HepG2 (cell line): ENCODE measurements around the gene GNG3. TPM values are rescaled to one million over a fixed set of nuclear protein-coding genes. Genes with fewer than 3 reads are reported as not detected.
"Not testable (repeated sequence)": the region's sequence is repeated elsewhere in the genome, so short reads cannot be mapped to it uniquely, and the experiment has no call there.

Experiments used
- ATAC-seq: fragments of 200-7000 bp; cut with Tn5 transposase; 3 replicates; pipeline ENCODE4 v1.9.1; 2020; ENCODE audit warnings: mild to moderate bottlenecking, moderate library complexity
- BruUV-seq: library from RNA; stranded (reverse); fragments of 400-500 nt; replicated peaks from 2 replicates; lab custom pipeline; 2021; lab: Mats Ljungman, UMichigan
- CTCF ChIA-PET: fragments of 300-600 bp; formaldehyde crosslinking; extraction: SDS; loops from one replicate; lab custom pipeline; 2021; ENCODE audit warnings: low total read pairs, inconsistent platforms, low intra/inter-chr PET ratio; lab: Yijun Ruan, JAX
- POLR2A ChIA-PET: fragments of 350-600 bp; sonication (Branson Sonifier 250); formaldehyde crosslinking; loops from one replicate; lab custom pipeline; 2020; ENCODE audit warnings: antibody characterized with exemption, inconsistent platforms; lab: Yijun Ruan, JAX
- DNase-seq: peaks from one replicate; pipeline ENCODE4 v3.0.0-alpha.2; 2015; ENCODE audit warnings: low spot score
- FAIRE-seq: peaks from 3 replicates; lab custom pipeline; 2011; peaks lifted over from hg19 to GRCh38; lab: Jason Lieb, UNC
- H2AFZ ChIP-seq: one replicate; pipeline ENCODE4 v1.6.1; 2011; ENCODE audit warnings: low read length, inconsistent platforms
- H3K27ac ChIP-seq: fragments of 300-600 bp; 3 replicates; pipeline ENCODE4 v1.8.0; 2011; ENCODE audit warnings: mixed run types, mild to moderate bottlenecking, mixed read lengths, low read length, inconsistent platforms; ENCODE audit not compliant: insufficient read depth; ENCODE audit errors: extremely low read length
- H3K27me3 ChIP-seq, 2 experiments: fragments of 200-600 bp in 1 of 2; 2 replicates in 1 of 2; 3 replicates in 1 of 2; pipeline versions ENCODE4 v1.6.0 to v1.8.0; 2011; ENCODE audit warnings: low read length in 2 of 2, mild to moderate bottlenecking in 2 of 2, moderate library complexity in 2 of 2, inconsistent platforms in 1 of 2; ENCODE audit not compliant: insufficient read depth in 2 of 2, control insufficient read depth in 1 of 2
- H3K36me3 ChIP-seq, 2 experiments: fragments of 200-600 bp in 1 of 2; replicated peaks in 1 of 2; 2 replicates in 1 of 2; 3 replicates in 1 of 2; pipeline versions ENCODE4 v1.5.1 to v1.8.0; 2011; ENCODE audit warnings: low read length in 2 of 2, inconsistent platforms in 1 of 2; ENCODE audit not compliant: insufficient read depth in 2 of 2, control insufficient read depth in 1 of 2
- H3K4me1 ChIP-seq: 2 replicates; pipeline ENCODE4 v1.5.1; 2012; ENCODE audit warnings: low read length, inconsistent platforms; ENCODE audit not compliant: insufficient read depth
- H3K4me2 ChIP-seq: 2 replicates; pipeline ENCODE4 v1.6.0; 2011; ENCODE audit warnings: low read depth, low read length, inconsistent platforms
- H3K4me3 ChIP-seq, 3 experiments: fragments of 200-600 bp in 1 of 3; sonication (generic), shearing (Covaris generic) in 1 of 3; replicated peaks in 1 of 3; 2 replicates each; pipeline ENCODE4 v1.5.1; 2011 to 2016; ENCODE audit warnings: low read length in 3 of 3, inconsistent platforms in 2 of 3, low read depth in 2 of 3, mild to moderate bottlenecking in 2 of 3, control low read depth in 1 of 3, mixed read lengths in 1 of 3; ENCODE audit not compliant: insufficient read depth in 1 of 3
- H3K79me2 ChIP-seq: one replicate; pipeline ENCODE4 v1.6.1; 2011; ENCODE audit warnings: low read length, inconsistent platforms; ENCODE audit not compliant: insufficient read depth
- H3K9ac ChIP-seq: 2 replicates; pipeline ENCODE4 v1.6.0; 2011; ENCODE audit warnings: mild to moderate bottlenecking, low read depth, low read length, inconsistent platforms; ENCODE audit not compliant: insufficient read depth
- H3K9me3 ChIP-seq: 2 replicates; pipeline ENCODE4 v1.5.1; 2012; ENCODE audit warnings: mild to moderate bottlenecking, low read length
- H4K20me1 ChIP-seq: 2 replicates; pipeline ENCODE4 v1.6.0; 2011; ENCODE audit warnings: inconsistent platforms, mild to moderate bottlenecking, low read length, moderate library complexity; ENCODE audit not compliant: insufficient read depth
- POLR2A ChIP-seq, 2 experiments: IDR thresholded peaks; 2 replicates each; pipeline ENCODE4 v1.6.1; 2011; ENCODE audit warnings: low read depth in 2 of 2, low read length in 2 of 2, mild to moderate bottlenecking in 1 of 2, moderate library complexity in 1 of 2; ENCODE audit not compliant: insufficient read depth in 1 of 2
- STAG1 ChIP-seq: sonication (generic); formaldehyde crosslinking; IDR thresholded peaks from 2 replicates; pipeline ENCODE4 v1.4.0; 2020; ENCODE audit warnings: missing genetic modification reagents
- ZFP36L1 ChIP-seq: sonication (generic); formaldehyde crosslinking; IDR thresholded peaks from 2 replicates; pipeline ENCODE4 v1.8.0; 2022; ENCODE audit warnings: mild to moderate bottlenecking, missing genetic modification reagents, moderate library complexity
- WGBS: methylation state at CpG from one replicate; pipeline ENCODE4 v1.1.6; 2017; ENCODE audit warnings: low lambda C conversion rate; 5-methylcytosine and 5-hydroxymethylcytosine counted together
- in situ Hi-C: cut with HindIII; loops from 2 replicates; pipeline ENCODE4 v1.10.0; 2017; ENCODE audit warnings: low pct_unique_long_range_greater_than_20kb; ENCODE audit not compliant: extremely low pct_ligation_motif_present
- intact Hi-C: fragments of 100-400 bp; cut with micrococcal nuclease; formaldehyde crosslinking; loops from one replicate; pipeline ENCODE4 v1.10.0; 2022; ENCODE audit not compliant: unreplicated experiment
- polyA plus RNA-seq, 8 experiments: library from polyadenylated mRNA; depleted of rRNA in 3 of 8; stranded (reverse) in 7 of 8; unstranded in 1 of 8; fragments of >200 nt; fragmentation: Illumina TruSeq in 4 of 8; extraction: Trizol in 4 of 8; gene quantifications; 2 replicates each; pipeline versions ENCODE4 v1.2.1 to v1.2.3, GENCODE V29; 2011 to 2016; ENCODE audit warnings: low read depth in 4 of 8, missing spikeins in 1 of 8, mixed read lengths in 1 of 8; ENCODE audit not compliant: insufficient read depth in 1 of 8
- total RNA-seq, 5 experiments: library from RNA; depleted of rRNA; stranded (reverse); fragments of >200 nt; fragmentation: Illumina TruSeq; extraction: Trizol; gene quantifications; 2 replicates each; pipeline ENCODE4 v1.2.3, GENCODE V29; 2016; ENCODE audit warnings: low read depth in 1 of 5

GNG3 gene
- total and polyA plus RNA-seq, 2 of the 13 experiments (the other 11 are each of a cell fraction or from before 2014, with no cell fraction given), result not detected

DNA sequence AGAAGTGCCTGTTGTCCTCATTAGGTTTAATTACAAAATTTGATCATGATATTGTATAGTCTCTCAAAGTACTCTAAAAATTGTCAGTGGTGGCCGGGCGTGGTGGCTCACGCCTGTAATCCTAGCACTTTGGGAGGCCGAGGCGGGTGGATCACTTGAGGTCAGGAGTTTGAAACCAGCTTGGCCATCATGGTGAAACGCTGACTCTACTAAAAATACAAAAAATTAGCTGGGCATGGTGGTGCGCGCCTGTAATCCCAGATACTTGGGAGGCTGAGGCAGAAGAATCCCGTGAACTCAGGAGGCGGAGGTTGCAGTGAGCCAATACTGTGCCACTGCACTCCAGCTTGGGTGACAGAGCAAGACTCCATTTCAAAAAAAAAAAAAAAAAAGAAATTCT is 32.1 kb upstream of the GNG3 start:
- H3K9ac ChIP-seq, in situ Hi-C loops, intact Hi-C loops, H3K4me3 ChIP-seq, H3K27me3 ChIP-seq, H3K27ac ChIP-seq, H3K9me3 ChIP-seq, ATAC-seq, H2AFZ ChIP-seq, H3K36me3 ChIP-seq, CTCF ChIA-PET, DNase-seq, BruUV-seq, FAIRE-seq, H4K20me1 ChIP-seq, H3K4me2 ChIP-seq: not testable (repeated sequence)
- Histone ChIP-seq H3K79me2 (peaks cover 29% of the 10 kb centered on the region), H3K4me1 (peaks cover 49% of the 10 kb centered on the region)
- POLR2A ChIA-PET, result interaction anchor here (1.8 to 5.4 kb wide), 4 partner anchors 8 to 84 kb away, joined by 5 to 64 read pairs (median 6); partner anchors contain the start of genes C11orf98, CSKMT, HNRNPUL2 and TUT1
- WGBS, result 98% methylated on average over 10 of the region's 10 CpGs

DNA sequence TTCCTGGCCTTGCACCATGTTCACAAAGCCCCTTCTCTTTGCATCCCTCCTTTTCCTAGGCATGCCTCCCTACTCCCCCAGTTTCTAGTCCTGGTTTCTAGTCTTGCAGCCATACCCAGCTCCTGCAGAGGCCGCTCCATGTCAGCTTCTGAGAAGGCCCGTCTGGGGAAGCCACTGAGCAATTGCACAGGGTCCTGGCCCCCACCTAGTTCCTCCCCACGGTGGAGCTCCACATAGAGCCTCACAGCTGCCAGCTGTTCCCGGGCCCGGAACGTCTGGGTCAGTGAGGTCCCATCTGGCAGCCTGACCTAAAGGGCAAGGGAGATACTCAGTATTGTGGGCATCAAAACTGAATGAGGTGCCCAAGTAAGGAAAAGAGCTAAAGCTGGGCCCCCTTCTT is 30.8 kb upstream of the GNG3 start:
- Histone ChIP-seq H3K4me2 (no peak overlapping the region), H3K4me3 (no peak overlapping the region), H4K20me1 (no peaks in the 10 kb centered on the region), H3K9ac (no peak overlapping the region), H3K27me3 (no peaks in the 10 kb centered on the region), H3K9me3 (no peaks in the 10 kb centered on the region), H3K79me2 (peaks cover 21% of the 10 kb centered on the region), H2AFZ (no peak overlapping the region), H3K27ac (no peak overlapping the region), H3K36me3 (peaks cover 0 to 7% of the 10 kb centered on the region in 2 experiments; a peak in 1 of 5 replicates), H3K4me1 (peaks cover 53% of the 10 kb centered on the region)
- intact Hi-C loops, result no loop called here
- TF ChIP-seq ZFP36L1 (CRISPR knock-in tag) (no peak), POLR2A (IDR thresholded peaks at IDR 0.05; ENCODE audit: insufficient read depth in 1 of 2, low read depth in 2 of 2, low read length in 2 of 2) (0 out of 4 replicates have a peak, but pooled peaks of 1 of the 2 experiments have one; percentile 12), STAG1 (CRISPR knock-in tag) (0 out of 2 replicates have a peak, but pooled peaks have one; percentile 8)
- ChIA-PET CTCF (no interaction called here), POLR2A (interaction anchor here (1.1 to 5.4 kb wide), 4 partner anchors 10 to 86 kb away, joined by 4 to 64 read pairs (median 6); partner anchors contain the start of genes C11orf98, CSKMT, INTS5 and TUT1)
- no peak for DNase-seq
- no TSS peak for BruUV-seq
- no peak for FAIRE-seq
- ATAC-seq, result no peak
- 82% methylated on average over 6 of the region's 6 CpGs for WGBS
- in situ Hi-C loops, result no loop called here
